ENCODE measurements around the gene ULBP3.

Gene ULBP3

GRCh38 chr6:150091476-150091875 is 22.6 kb upstream of the ULBP3 start:
- Histone ChIP-seq H3K4me2 (ENCODE audit: low read depth, low read length, poor library complexity, severe bottlenecking) (no peak overlapping the region), H4K20me1 (ENCODE audit: low read depth, low read length) (no peaks in the 10 kb centered on the region), H3K4me3 (ENCODE audit: insufficient read depth, low read length, poor library complexity, severe bottlenecking) (no peak overlapping the region), H3F3A (ENCODE audit: insufficient read depth) (no peaks in the 10 kb centered on the region), H3K9me2 (replicated peaks; ENCODE audit: insufficient read depth, low read length) (no peaks in the 10 kb centered on the region), H3K9me3 (ENCODE audit: insufficient read depth, low read length) (no peaks in the 10 kb centered on the region), H3K9ac (ENCODE audit: low read length) (no peak overlapping the region), H3K36me3 (ENCODE audit: low read length) (no peaks in the 10 kb centered on the region), H2AFZ (ENCODE audit: low read depth, low read length, severe bottlenecking) (no peak overlapping the region), H3K79me2 (ENCODE audit: insufficient read depth, low read length) (no peaks in the 10 kb centered on the region), H3K27me3 (ENCODE audit: low read length) (no peaks in the 10 kb centered on the region), H3K27ac (ENCODE audit: low read depth, low read length) (no peak overlapping the region)
- no peak for TF ChIP-seq EZH2phosphoT487 (conservative IDR thresholded peaks at IDR 0.05; ENCODE audit: low read length)
- TF ChIP-seq, protein P1, sequence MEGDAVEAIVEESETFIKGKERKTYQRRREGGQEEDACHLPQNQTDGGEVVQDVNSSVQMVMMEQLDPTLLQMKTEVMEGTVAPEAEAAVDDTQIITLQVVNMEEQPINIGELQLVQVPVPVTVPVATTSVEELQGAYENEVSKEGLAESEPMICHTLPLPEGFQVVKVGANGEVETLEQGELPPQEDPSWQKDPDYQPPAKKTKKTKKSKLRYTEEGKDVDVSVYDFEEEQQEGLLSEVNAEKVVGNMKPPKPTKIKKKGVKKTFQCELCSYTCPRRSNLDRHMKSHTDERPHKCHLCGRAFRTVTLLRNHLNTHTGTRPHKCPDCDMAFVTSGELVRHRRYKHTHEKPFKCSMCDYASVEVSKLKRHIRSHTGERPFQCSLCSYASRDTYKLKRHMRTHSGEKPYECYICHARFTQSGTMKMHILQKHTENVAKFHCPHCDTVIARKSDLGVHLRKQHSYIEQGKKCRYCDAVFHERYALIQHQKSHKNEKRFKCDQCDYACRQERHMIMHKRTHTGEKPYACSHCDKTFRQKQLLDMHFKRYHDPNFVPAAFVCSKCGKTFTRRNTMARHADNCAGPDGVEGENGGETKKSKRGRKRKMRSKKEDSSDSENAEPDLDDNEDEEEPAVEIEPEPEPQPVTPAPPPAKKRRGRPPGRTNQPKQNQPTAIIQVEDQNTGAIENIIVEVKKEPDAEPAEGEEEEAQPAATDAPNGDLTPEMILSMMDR (IDR thresholded peaks at IDR 0.05; ENCODE audit: insufficient read depth, low read length, poor library complexity, severe bottlenecking) = no peak

DNA sequence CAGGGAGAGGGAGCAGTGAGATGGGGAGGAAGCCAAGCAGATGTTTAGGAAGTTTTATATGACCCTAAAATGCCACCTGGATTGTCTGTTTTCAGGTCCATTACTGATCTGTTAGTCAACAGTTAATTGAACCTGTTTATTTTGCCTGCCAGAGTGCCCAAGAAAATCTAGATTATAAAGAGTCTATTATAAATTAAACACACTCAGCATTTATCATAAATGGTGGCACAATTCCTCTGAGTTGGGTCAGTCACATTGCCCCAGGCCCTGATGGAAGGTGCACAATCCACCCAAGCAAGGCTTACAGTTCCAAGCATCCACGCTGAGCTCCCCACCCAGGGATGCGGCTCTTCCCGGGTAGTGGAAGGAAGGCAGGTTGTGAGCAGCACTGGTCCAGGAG is 21.4 kb upstream of the ULBP3 start:
- no peak overlapping the region for H3K27ac ChIP-seq (ENCODE audit: low read depth, low read length)
- H3F3A ChIP-seq (ENCODE audit: insufficient read depth) = no peaks in the 10 kb centered on the region
- no peaks in the 10 kb centered on the region for H3K79me2 ChIP-seq (ENCODE audit: insufficient read depth, low read length)
- no peak overlapping the region for H3K4me2 ChIP-seq (ENCODE audit: low read depth, low read length, poor library complexity, severe bottlenecking)
- no peaks in the 10 kb centered on the region for H3K36me3 ChIP-seq (ENCODE audit: low read length)
- H3K9me3 ChIP-seq (ENCODE audit: insufficient read depth, low read length) = no peaks in the 10 kb centered on the region
- H3K4me3 ChIP-seq (ENCODE audit: insufficient read depth, low read length, poor library complexity, severe bottlenecking) = no peak overlapping the region
- H4K20me1 ChIP-seq (ENCODE audit: low read depth, low read length) = no peaks in the 10 kb centered on the region
- no peak for TF ChIP-seq EZH2phosphoT487 (conservative IDR thresholded peaks at IDR 0.05; ENCODE audit: low read length)
- TF ChIP-seq, protein P1 (IDR thresholded peaks at IDR 0.05; ENCODE audit: insufficient read depth, low read length, poor library complexity, severe bottlenecking) = no peak
- no peaks in the 10 kb centered on the region for H3K27me3 ChIP-seq (ENCODE audit: low read length)
- no peak overlapping the region for H3K9ac ChIP-seq (ENCODE audit: low read length)
- H3K9me2 ChIP-seq (replicated peaks; ENCODE audit: insufficient read depth, low read length) = no peaks in the 10 kb centered on the region
- H2AFZ ChIP-seq (ENCODE audit: low read depth, low read length, severe bottlenecking) = no peak overlapping the region

DNA sequence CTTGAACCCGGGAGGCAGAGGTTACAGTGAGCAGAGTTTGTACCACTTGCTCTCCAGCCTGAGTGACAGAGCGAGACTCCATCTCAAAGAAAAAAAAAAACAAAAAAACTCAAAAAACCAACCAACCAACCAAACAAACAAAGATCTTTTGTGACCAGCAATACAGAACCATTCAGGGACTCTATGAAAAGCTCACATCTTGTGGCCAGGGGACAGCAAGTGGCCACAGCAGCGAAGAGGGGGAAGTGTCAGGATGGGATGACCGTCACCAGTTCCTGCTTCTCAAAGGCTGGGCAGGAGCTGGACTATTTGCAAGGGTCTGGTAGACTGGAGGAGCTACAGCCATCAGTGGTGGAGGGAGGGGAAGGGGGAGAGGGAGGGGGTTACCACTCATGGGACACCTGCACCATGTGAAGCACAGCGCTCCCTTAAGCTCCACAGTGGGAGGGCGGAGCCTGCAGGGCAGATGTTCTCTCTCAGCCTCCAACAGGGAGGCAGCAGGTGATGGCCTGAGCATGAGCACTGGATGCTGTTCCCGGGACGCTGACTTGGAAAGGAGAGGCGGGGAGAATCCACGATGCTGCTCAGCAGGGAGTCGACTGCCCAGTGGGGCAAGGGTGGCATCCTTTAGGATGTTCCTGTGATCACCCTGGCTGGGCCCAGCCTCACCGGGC is 19.7 kb upstream of the ULBP3 start:
- H3K27me3 ChIP-seq (ENCODE audit: low read length) = 0 out of 2 replicates have a peak, but pooled peaks cover 3% of the 10 kb centered on the region

DNA sequence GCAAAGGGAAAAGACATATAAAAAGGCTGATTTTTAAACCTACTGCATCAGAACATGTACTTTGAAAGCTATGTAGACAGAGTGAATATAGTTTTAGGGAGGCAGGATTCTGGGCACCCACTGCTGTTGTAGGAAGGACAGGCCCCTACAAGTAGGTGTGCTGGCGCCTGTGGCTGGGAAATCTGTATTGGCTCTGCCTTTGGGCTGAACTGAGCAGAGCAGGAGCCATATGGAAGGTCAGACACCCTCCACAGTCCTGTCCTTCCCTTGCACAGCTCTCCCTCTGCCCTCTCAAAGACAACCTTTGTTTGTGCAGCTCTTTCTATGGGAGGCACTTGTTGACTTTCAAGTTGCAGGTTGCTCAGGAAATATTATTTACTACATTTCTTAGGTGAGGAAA is 18.4 kb upstream of the ULBP3 start:
- Histone ChIP-seq H4K20me1 (ENCODE audit: low read depth, low read length) (no peaks in the 10 kb centered on the region), H3K4me3 (ENCODE audit: insufficient read depth, low read length, poor library complexity, severe bottlenecking) (no peak overlapping the region), H2AFZ (ENCODE audit: low read depth, low read length, severe bottlenecking) (no peak overlapping the region), H3K4me2 (ENCODE audit: low read depth, low read length, poor library complexity, severe bottlenecking) (no peak overlapping the region), H3K79me2 (ENCODE audit: insufficient read depth, low read length) (no peaks in the 10 kb centered on the region), H3F3A (ENCODE audit: insufficient read depth) (no peaks in the 10 kb centered on the region), H3K27me3 (ENCODE audit: low read length) (0 out of 2 replicates have a peak, but pooled peaks cover 3% of the 10 kb centered on the region), H3K36me3 (ENCODE audit: low read length) (no peaks in the 10 kb centered on the region), H3K9ac (ENCODE audit: low read length) (no peak overlapping the region), H3K27ac (ENCODE audit: low read depth, low read length) (no peak overlapping the region), H3K9me3 (ENCODE audit: insufficient read depth, low read length) (no peaks in the 10 kb centered on the region), H3K9me2 (replicated peaks; ENCODE audit: insufficient read depth, low read length) (no peaks in the 10 kb centered on the region)
- TF ChIP-seq, protein P1 (IDR thresholded peaks at IDR 0.05; ENCODE audit: insufficient read depth, low read length, poor library complexity, severe bottlenecking) = no peak
- TF ChIP-seq EZH2phosphoT487 (conservative IDR thresholded peaks at IDR 0.05; ENCODE audit: low read length) = no peak

More for the DNA sequence above, 19.7 kb upstream of the ULBP3 start:
- Histone ChIP-seq H3K27ac (ENCODE audit: low read depth, low read length) (no peak overlapping the region), H3K79me2 (ENCODE audit: insufficient read depth, low read length) (no peaks in the 10 kb centered on the region), H3F3A (ENCODE audit: insufficient read depth) (no peaks in the 10 kb centered on the region), H2AFZ (ENCODE audit: low read depth, low read length, severe bottlenecking) (no peak overlapping the region), H3K4me3 (ENCODE audit: insufficient read depth, low read length, poor library complexity, severe bottlenecking) (no peak overlapping the region), H3K9me3 (ENCODE audit: insufficient read depth, low read length) (no peaks in the 10 kb centered on the region), H3K9ac (ENCODE audit: low read length) (no peak overlapping the region), H3K4me2 (ENCODE audit: low read depth, low read length, poor library complexity, severe bottlenecking) (no peak overlapping the region), H3K36me3 (ENCODE audit: low read length) (no peaks in the 10 kb centered on the region), H3K9me2 (replicated peaks; ENCODE audit: insufficient read depth, low read length) (no peaks in the 10 kb centered on the region), H4K20me1 (ENCODE audit: low read depth, low read length) (no peaks in the 10 kb centered on the region)
- no peak for TF ChIP-seq EZH2phosphoT487 (conservative IDR thresholded peaks at IDR 0.05; ENCODE audit: low read length)
